Muscle of leg (tissue), 11 donors: ENCODE data around the gene MSGN1. TPM values are rescaled to one million over a fixed set of nuclear protein-coding genes. Genes with fewer than 3 reads are reported as not detected.

Experiments used
- DNase-seq: peaks from one replicate; pipeline ENCODE4 v3.0.0; 2013
- H3K27ac ChIP-seq: one replicate; pipeline ENCODE4 v1.5.1; 2013; ENCODE audit warnings: mild to moderate bottlenecking, low read length, control low read depth
- H3K27me3 ChIP-seq: one replicate; pipeline ENCODE4 v1.6.1; 2013; ENCODE audit warnings: low read length; ENCODE audit not compliant: control insufficient read depth, insufficient read depth
- H3K36me3 ChIP-seq: one replicate; pipeline ENCODE4 v1.6.1; 2013; ENCODE audit warnings: low read length; ENCODE audit not compliant: control insufficient read depth, insufficient read depth
- H3K4me1 ChIP-seq: one replicate; pipeline ENCODE4 v1.6.1; 2013; ENCODE audit warnings: low read length; ENCODE audit not compliant: control insufficient read depth, insufficient read depth
- H3K4me3 ChIP-seq: one replicate; pipeline ENCODE4 v1.5.1; 2013; ENCODE audit warnings: low read length, control low read depth
- H3K9me3 ChIP-seq: replicated peaks from 2 replicates; pipeline ENCODE4 v1.6.1; 2013; ENCODE audit warnings: low read depth, low read length; ENCODE audit not compliant: control insufficient read depth
- WGBS: methylation state at CpG from one replicate; pipeline ENCODE4 v1.1.5; 2013; ENCODE audit warnings: missing lambda C conversion rate; ENCODE audit not compliant: insufficient coverage; 5-methylcytosine and 5-hydroxymethylcytosine counted together
- polyA plus RNA-seq, 8 donors: library from polyadenylated mRNA; unstranded; fragments of 120-200 nt; gene quantifications; one replicate each; pipeline versions ENCODE4 v1.2.1 to v1.2.3, GENCODE V29; 2013; ENCODE audit warnings: inconsistent platforms in 1 of 8, low replicate concordance in 1 of 8; ENCODE audit not compliant: insufficient read length in 8 of 8, insufficient read depth in 1 of 8
- total RNA-seq: library from RNA; stranded (reverse); fragments of 120-200 nt; gene quantifications from one replicate; pipeline ENCODE4 v1.2.4, GENCODE V29; 2013

MSGN1 gene
- total and polyA plus RNA-seq, 9 donors = 0.35 to 2.3 (median 1.4) TPM; not detected in 1

DNA sequence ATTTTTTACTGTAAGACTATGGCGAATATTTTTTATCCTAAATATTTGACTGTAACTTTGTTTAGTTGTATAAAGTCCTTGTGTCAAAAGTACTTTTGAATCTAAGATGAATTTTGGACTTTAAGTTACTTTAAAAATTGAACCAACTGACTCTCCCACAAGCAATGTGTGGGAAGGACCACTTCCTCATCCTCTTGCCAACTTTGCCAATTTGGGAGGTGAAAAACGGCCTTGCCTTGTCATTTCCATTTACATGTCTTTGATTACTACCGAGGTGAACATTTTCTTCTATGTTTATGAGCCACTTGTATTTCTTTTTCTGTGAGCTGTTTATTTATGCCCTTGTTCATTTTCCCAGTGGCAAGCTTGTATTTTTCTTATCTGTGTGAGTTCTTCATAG is 12.8 kb upstream of the MSGN1 start:
- H3K27ac ChIP-seq = no peak overlapping the region
- WGBS = no CpG with 5 or more reads among the region's 3 CpGs
- no peak overlapping the region for H3K4me3 ChIP-seq
- DNase-seq = no peak
- no peaks in the 10 kb centered on the region for H3K36me3 ChIP-seq
- no peaks in the 10 kb centered on the region for H3K9me3 ChIP-seq
- H3K4me1 ChIP-seq = peaks cover 53% of the 10 kb centered on the region
- H3K27me3 ChIP-seq = no peaks in the 10 kb centered on the region

DNA sequence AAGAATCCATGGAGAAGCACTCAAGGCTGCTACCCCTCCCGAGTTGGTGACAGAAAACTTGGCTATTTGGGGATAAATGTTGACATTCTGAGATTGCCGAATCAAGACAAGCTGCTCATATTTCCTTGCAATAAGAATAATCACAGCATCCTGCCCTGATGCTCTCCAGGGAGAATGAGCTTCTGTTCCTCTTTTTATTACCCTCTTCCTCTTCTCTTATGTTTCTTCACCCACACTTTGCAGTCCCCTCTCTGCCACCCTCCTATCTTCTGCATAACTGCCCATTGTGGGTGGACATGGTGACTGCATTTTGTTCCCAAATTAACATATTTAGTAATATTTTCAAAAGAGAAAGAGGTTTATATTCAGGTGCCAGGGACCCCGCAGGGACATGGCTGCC is 11.9 kb upstream of the MSGN1 start:
- Histone ChIP-seq H3K27me3 (no peaks in the 10 kb centered on the region), H3K27ac (no peak overlapping the region), H3K36me3 (no peaks in the 10 kb centered on the region), H3K4me1 (peaks cover 46% of the 10 kb centered on the region), H3K4me3 (no peak overlapping the region), H3K9me3 (no peaks in the 10 kb centered on the region)
- 67% methylated on average over 1 of the region's 3 CpGs for WGBS
- DNase-seq = peak; percentile 32

DNA sequence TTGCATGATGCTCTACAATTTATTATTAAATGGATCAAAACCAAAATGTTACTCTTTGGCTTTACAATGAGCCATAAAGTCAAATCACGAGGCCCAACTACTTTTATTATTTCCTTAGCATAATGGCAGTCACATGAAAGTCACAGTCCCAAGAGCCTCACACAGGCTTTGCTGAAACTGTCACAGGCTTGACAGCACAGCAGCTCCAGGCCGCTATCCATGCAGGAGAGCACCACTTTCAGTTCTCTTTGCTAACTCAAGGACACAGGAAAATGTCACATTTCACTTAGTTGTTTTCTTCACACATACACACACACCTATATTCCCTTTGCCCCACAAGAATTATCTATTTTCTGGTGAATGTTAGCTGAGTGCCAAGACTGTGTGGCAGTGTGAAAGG is 11.1 kb upstream of the MSGN1 start:
- no peaks in the 10 kb centered on the region for H3K9me3 ChIP-seq
- peak; percentile 43 for DNase-seq
- peak overlapping the region; percentile 82 for H3K27ac ChIP-seq
- no peaks in the 10 kb centered on the region for H3K27me3 ChIP-seq
- H3K4me1 ChIP-seq = peaks cover 40% of the 10 kb centered on the region
- no peak overlapping the region for H3K4me3 ChIP-seq
- WGBS = 32% methylated on average over 2 of the region's 2 CpGs
- no peaks in the 10 kb centered on the region for H3K36me3 ChIP-seq

DNA sequence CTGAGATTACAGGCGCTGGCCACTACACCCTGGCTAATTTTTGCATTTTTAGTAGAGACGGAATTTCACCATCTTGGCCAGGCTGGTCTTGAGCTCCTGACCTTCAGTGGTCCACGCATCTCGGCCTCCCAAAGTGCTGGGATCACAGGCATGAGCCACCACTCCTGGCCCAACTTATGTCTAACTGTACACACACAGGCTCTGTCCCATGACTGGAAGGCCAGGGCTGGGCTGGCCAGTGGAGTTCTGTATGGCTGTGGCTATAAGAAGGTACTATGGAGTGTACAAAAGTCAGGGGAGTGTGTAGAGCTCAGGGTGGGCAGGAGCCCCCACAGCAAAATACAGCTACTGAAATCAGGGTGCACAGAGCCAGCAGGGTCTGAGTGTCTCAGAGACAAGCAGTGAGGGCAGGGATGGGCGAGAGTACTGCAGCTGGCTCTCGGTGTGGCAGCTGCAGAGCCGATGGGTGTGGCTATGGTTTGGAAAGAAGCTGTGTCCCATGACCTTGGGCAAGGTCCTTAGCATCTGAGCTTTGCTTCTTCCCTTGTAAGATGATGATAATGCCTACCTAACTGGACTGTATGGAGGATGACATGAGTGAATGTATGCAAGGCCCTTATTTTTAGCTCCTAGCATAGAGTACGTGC is 10.4 kb upstream of the MSGN1 start:
- H3K9me3 ChIP-seq = no peaks in the 10 kb centered on the region
- WGBS = 83% methylated on average over 4 of the region's 8 CpGs
- no peak overlapping the region for H3K4me3 ChIP-seq
- peaks cover 36% of the 10 kb centered on the region for H3K4me1 ChIP-seq
- no peaks in the 10 kb centered on the region for H3K27me3 ChIP-seq
- DNase-seq = peak; percentile 75
- peak overlapping the region; percentile 82 for H3K27ac ChIP-seq
- H3K36me3 ChIP-seq = no peaks in the 10 kb centered on the region

DNA sequence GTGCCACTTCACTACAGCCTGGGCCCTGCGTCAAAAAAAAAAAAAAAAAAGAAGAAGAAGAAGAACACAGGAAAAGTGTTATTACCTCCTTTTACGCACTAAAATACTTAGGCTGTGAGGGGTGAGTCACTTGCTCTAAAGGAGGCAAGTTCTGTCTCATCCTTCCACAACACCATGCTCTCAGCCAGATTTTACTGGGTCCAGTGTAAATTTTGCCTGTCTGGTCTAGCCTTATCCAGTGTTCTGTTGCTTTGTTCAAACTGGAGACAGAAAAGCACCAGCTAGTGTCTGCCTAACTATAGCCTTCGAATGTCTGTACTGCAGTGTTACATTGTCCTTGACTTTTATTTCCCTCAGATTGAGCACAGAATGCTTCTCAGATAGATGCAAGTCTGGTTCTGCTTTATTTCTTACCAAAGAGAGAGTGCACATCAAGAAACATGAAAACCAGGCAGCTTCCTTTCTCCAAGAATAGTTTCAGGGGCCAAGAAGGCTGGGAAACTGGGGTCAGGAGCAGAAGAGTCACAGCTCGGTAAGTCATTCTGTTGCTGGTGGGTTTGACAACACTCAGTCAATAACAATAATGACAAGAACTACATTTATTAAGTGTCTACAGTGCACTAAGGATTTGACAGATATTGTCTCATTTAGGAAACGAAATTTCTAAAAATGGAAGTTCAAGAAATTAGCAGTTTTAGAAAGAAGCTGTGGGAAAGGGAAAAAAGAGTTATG is 3.1 kb upstream of the MSGN1 start:
- H3K4me1 ChIP-seq = peaks cover 29% of the 10 kb centered on the region
- no peaks in the 10 kb centered on the region for H3K36me3 ChIP-seq
- no peaks in the 10 kb centered on the region for H3K9me3 ChIP-seq
- H3K27ac ChIP-seq = peak overlapping the region; percentile 75
- no peak for DNase-seq
- WGBS = 44% methylated on average over 1 of the region's 5 CpGs
- H3K27me3 ChIP-seq = no peaks in the 10 kb centered on the region
- H3K4me3 ChIP-seq = no peak overlapping the region

DNA sequence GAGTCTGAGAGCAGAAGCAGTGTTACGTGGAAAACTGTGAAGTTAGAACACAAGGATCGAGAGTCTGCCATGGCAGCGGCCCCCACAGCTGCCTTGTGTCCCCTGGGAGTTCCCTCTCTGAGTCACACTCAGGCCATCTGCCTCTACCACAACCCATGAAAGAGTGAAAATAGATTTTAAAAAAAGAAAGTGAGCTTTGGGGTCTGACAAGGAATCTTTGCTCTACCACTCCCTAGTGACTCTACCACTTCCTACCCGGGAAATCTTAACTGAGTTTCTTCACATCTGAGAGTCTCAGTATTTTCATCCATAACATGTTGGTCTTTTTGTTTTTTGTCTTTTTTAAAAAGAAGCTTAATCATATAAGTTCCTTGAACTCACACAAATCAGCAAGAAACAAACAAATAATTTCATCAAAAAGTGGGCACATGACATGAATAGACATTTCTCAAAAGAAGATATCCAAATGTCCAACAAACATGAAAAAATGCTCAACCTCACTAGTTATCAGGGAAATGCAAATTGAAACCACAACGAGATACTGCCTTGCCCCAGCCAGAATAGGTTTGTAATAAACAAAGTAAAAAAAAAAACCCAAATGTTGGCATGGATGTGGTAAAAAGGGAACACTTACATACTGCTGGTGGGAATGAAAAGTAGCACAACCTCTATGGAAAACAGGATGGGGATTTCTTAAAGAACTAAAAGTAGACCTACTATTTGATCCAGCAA is 2.4 kb upstream of the MSGN1 start:
- WGBS = no CpG with 5 or more reads among the region's 5 CpGs
- Histone ChIP-seq H3K27ac (peak overlapping the region; percentile 75), H3K4me1 (peaks cover 29% of the 10 kb centered on the region), H3K4me3 (no peak overlapping the region), H3K36me3 (no peaks in the 10 kb centered on the region), H3K9me3 (no peaks in the 10 kb centered on the region), H3K27me3 (no peaks in the 10 kb centered on the region)
- DNase-seq = peak; percentile 85

DNA sequence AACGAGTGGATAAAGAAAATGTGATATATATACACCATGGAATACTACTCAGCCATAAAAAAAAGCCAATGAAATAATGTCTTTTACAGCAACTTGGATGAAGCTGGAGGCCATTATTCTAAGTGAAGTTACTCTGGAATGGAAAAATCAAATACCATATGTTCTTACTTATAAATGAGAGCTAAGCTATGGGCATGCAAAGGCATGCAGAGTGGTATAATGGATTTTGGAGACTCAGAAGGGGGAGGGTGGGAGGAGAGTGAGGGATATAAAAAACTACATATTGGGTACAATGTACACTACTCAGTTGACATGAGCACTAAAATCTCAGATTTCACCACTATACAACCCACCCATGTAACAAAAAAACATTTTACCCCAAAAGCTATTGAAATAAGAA is 1.7 kb upstream of the MSGN1 start:
- no peak for DNase-seq
- Histone ChIP-seq H3K27ac (no peak overlapping the region), H3K27me3 (no peaks in the 10 kb centered on the region), H3K4me1 (peaks cover 29% of the 10 kb centered on the region), H3K36me3 (no peaks in the 10 kb centered on the region), H3K4me3 (no peak overlapping the region), H3K9me3 (no peaks in the 10 kb centered on the region)
- WGBS = no CpG with 5 or more reads among the region's 1 CpG

DNA sequence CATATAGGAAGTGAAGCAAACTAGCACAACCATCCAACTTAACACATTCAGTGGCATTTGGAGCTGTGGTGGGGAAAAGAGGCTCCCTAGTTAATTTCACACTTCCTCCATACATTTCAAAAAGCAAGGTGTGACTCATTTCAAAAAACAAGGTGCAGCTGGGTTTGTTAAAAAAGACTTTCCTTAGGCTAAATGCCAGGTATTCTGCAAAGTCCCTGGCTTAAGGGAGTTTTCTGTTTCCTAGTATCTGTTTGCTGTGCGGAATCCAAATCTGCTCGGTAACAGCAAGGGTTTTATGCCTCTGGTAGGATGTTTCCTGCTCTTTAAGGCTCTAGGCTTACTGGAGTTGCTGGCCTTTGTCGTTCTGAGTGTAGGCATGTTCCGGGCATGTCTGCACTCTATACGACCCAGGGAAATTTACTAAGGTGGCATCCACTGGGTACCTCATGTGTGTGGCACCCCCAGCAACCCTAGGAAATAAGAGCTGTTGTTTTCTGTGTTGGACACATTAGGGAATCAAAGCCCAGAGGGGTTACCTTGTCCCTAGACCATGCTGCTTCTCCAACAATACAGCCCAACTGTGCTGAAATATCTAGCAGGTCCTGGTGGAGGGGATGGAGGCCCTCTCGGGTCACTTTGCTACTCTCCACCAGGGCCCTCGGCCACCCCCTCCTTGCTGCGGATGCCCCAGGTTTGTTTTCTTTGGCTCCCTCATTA is 634 bp upstream of the MSGN1 start:
- no peaks in the 10 kb centered on the region for H3K36me3 ChIP-seq
- DNase-seq = no peak
- H3K27me3 ChIP-seq = no peaks in the 10 kb centered on the region
- H3K4me3 ChIP-seq = no peak overlapping the region
- H3K9me3 ChIP-seq = no peaks in the 10 kb centered on the region
- H3K4me1 ChIP-seq = peaks cover 29% of the 10 kb centered on the region
- 29% methylated on average over 4 of the region's 8 CpGs for WGBS
- H3K27ac ChIP-seq = no peak overlapping the region

DNA sequence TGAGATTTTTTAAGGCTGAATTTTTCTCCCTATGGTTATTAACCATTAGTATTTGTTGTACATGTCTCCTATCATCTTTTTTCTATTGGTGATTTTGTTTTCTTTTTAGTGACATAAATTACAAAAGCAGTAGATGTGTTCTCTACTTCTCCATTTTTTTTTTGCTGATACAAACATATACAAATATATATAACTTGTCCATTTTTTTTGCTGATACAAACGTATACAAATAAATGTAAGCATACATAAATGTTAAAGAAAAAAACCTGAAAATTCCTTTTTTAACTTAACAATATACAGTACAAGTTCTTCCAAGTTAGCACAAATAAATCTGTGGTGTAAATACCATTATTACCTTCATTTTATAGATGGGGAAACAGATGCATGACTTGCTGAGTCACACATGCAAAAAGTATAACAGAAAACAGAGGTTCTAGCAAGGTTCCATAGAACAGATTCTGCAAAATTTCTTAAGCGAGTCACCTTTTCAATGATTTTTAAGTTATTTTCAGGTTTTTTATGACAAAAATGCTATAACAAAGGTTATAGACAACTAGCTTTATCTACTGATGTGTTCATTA is 2.1 kb downstream of the MSGN1 start:
- Histone ChIP-seq H3K36me3 (no peaks in the 10 kb centered on the region), H3K4me3 (no peak overlapping the region), H3K4me1 (peaks cover 36% of the 10 kb centered on the region), H3K27me3 (no peaks in the 10 kb centered on the region), H3K9me3 (no peaks in the 10 kb centered on the region), H3K27ac (no peak overlapping the region)
- no CpG with 5 or more reads among the region's 2 CpGs for WGBS
- no peak for DNase-seq
